CD8-positive, alpha-beta memory T cell (primary cell): ENCODE data around the gene CCNL1. TPM values are rescaled to one million over a fixed set of nuclear protein-coding genes. Genes with fewer than 3 reads are reported as not detected.
"Not testable (repeated sequence)": the region's sequence is repeated elsewhere in the genome, so short reads cannot be mapped to it uniquely, and the experiment has no call there.

Experiments used
- CTCF ChIA-PET: fragments of 350-600 bp; sonication (Branson Sonifier 250); formaldehyde crosslinking; loops from one replicate; lab custom pipeline; 2021; ENCODE audit warnings: antibody characterized with exemption; lab: Charles Lee
- POLR2A ChIA-PET: fragments of 350-600 bp; sonication (Branson Sonifier 250); formaldehyde crosslinking; loops from one replicate; lab custom pipeline; 2021; ENCODE audit warnings: antibody characterized with exemption; lab: Charles Lee
- DNase-seq, 5 donors: peaks; one replicate each; pipeline versions ENCODE4 v3.0.0 to v3.0.0-alpha.2; 2020 to 2022; ENCODE audit warnings: mixed read lengths in 1 of 5
- H3K27ac ChIP-seq: one replicate; pipeline ENCODE4 v1.7.0; 2013; ENCODE audit warnings: low read depth, mild to moderate bottlenecking, low read length, moderate library complexity
- H3K27me3 ChIP-seq: 2 replicates; pipeline ENCODE4 v1.7.0; 2013; ENCODE audit warnings: low read length, mild to moderate bottlenecking; ENCODE audit not compliant: insufficient read depth, poor library complexity, severe bottlenecking
- H3K36me3 ChIP-seq: 2 replicates; pipeline ENCODE4 v1.7.0; 2013; ENCODE audit warnings: mild to moderate bottlenecking, low read length, moderate library complexity; ENCODE audit not compliant: insufficient read depth
- H3K4me1 ChIP-seq: 2 replicates; pipeline ENCODE4 v1.7.0; 2013; ENCODE audit warnings: mild to moderate bottlenecking, low read length, moderate library complexity; ENCODE audit not compliant: insufficient read depth
- H3K4me3 ChIP-seq: 2 replicates; pipeline ENCODE4 v1.7.0; 2013; ENCODE audit warnings: mild to moderate bottlenecking, low read length
- H3K9me3 ChIP-seq: 2 replicates; pipeline ENCODE4 v1.7.0; 2013; ENCODE audit warnings: mild to moderate bottlenecking, low read length
- H3K27ac Mint-ChIP-seq, 8 donors: one replicate each; pipeline ENCODE4 v1.8.0; 2020 to 2021; ENCODE audit warnings: mixed read lengths in 8 of 8, mild to moderate bottlenecking in 6 of 8, inconsistent platforms in 3 of 8, moderate library complexity in 3 of 8
- H3K27me3 Mint-ChIP-seq, 2 donors: one replicate each; pipeline ENCODE4 v1.8.0; 2020 to 2021; ENCODE audit warnings: mixed read lengths in 2 of 2, mild to moderate bottlenecking in 1 of 2, moderate library complexity in 1 of 2
- H3K36me3 Mint-ChIP-seq, 3 donors: one replicate each; pipeline ENCODE4 v1.8.0; 2020 to 2021; ENCODE audit warnings: mixed read lengths in 3 of 3, inconsistent platforms in 1 of 3, mild to moderate bottlenecking in 1 of 3
- H3K4me1 Mint-ChIP-seq, 3 donors: one replicate each; pipeline ENCODE4 v1.8.0; 2020 to 2021; ENCODE audit warnings: mixed read lengths in 3 of 3, inconsistent platforms in 1 of 3, mild to moderate bottlenecking in 1 of 3
- H3K4me3 Mint-ChIP-seq, 7 donors: one replicate each; pipeline ENCODE4 v1.8.0; 2020 to 2021; ENCODE audit warnings: mixed read lengths in 7 of 7, mild to moderate bottlenecking in 6 of 7, moderate library complexity in 4 of 7, inconsistent platforms in 2 of 7
- H3K9me3 Mint-ChIP-seq, 5 donors: one replicate each; pipeline ENCODE4 v1.8.0; 2020 to 2022; ENCODE audit warnings: mixed read lengths in 5 of 5, mild to moderate bottlenecking in 3 of 5, moderate library complexity in 2 of 5, inconsistent platforms in 1 of 5
- polyA plus RNA-seq: library from polyadenylated mRNA; unstranded; fragments of 300-500 nt; fragmentation: Illumina TruSeq; gene quantifications from one replicate; pipeline ENCODE4 v1.2.3, GENCODE V29; 2021
- total RNA-seq, 2 experiments: library from RNA; stranded (reverse); gene quantifications; one replicate each; pipeline ENCODE4 v1.2.3, GENCODE V29; 2021

Gene CCNL1
- total and polyA plus RNA-seq, 3 experiments from 2014 or later: 62.1 to 126 (median 125) TPM

GRCh38 chr3:157176934-157177333 is 17.0 kb upstream of the CCNL1 start:
- POLR2A ChIA-PET: interaction anchor here (1.2 to 4.8 kb wide), 2 partner anchors 17 to 693 kb away, joined by 3 to 284 read pairs; partner anchors contain the start of gene CCNL1
- peaks cover 0 to 2% (median 0%) of the 10 kb centered on the region in 5 donors for H3K9me3 Mint-ChIP-seq
- CTCF ChIA-PET: interaction anchor here (2.6 to 4.3 kb wide), 2 partner anchors 17 to 25 kb away, joined by 9 to 54 read pairs; partner anchors contain the start of gene CCNL1
- H3K4me1 Mint-ChIP-seq: peaks cover 33 to 51% (median 47%) of the 10 kb centered on the region in 3 donors
- H3K36me3 Mint-ChIP-seq: peaks cover 2 to 29% (median 12%) of the 10 kb centered on the region in 3 donors
- Histone ChIP-seq H3K27me3 (no peaks in the 10 kb centered on the region), H3K4me3 (no peak overlapping the region), H3K27ac (no peak overlapping the region), H3K4me1 (peaks cover 25% of the 10 kb centered on the region), H3K9me3 (no peaks in the 10 kb centered on the region), H3K36me3 (no peaks in the 10 kb centered on the region)
- peak overlapping the region in 7 of 8 donors; percentile 29 to 97 (median 79) for H3K27ac Mint-ChIP-seq
- peaks cover 3 to 4% of the 10 kb centered on the region in 2 donors for H3K27me3 Mint-ChIP-seq
- H3K4me3 Mint-ChIP-seq: peak overlapping the region in 4 of 7 donors; percentile 42 to 56 (median 51)
- no peak for DNase-seq

DNA sequence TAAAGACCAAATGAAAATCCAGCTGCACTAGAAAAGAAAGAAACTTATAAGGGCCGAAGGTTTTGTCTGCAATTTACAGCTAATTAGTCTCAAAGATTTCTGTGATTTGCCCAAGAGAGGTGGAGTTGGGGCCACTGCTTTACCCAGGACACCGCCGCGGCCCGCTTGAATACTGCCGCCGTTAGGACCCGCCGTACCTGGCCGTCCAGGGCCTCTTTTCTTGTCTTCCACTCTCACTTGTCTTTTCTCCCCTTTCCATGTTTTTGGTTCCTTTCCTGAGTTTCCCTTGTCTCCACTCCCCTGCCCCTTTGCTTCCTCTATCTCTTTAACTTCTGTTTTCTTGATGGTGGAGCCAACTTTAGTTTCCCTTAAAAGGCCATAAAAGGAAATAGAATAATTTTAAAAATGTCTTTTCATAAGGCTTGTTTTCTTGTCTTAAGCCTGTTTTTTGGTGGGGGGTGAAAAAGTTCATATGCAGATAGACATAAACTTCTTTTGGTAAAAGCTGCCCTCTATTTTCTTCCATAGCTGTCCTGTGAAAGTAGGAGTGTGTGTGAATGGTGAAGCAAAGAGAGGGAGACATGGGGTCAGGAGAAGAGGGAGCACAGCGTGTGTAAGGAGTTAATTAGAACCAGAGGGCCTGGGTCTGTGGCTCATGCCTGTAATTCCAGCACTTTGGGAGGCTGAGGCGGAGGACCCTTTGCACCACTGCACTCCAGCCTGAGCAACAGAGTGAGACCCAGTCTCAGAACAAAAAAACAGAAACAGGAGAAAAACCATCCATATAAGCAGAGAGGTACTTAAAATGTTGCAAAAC is 16.0 kb upstream of the CCNL1 start:
- CTCF ChIA-PET: interaction anchor here (0.9 to 4.3 kb wide), 15 partner anchors 13 to 1370 kb away, joined by 3 to 54 read pairs (median 5); partner anchors contain the start of genes C3orf33, CCNL1 and SSR3
- DNase-seq: no peak
- no peaks in the 10 kb centered on the region for H3K36me3 ChIP-seq

GRCh38 chr3:157174649-157175498 is 14.9 kb upstream of the CCNL1 start:
- H3K36me3 ChIP-seq: no peaks in the 10 kb centered on the region
- peak overlapping the region; percentile 96 to 100 (median 98) for H3K27ac Mint-ChIP-seq
- H3K27me3 Mint-ChIP-seq: peaks cover 3 to 5% of the 10 kb centered on the region in 2 donors
- peak overlapping the region; percentile 91 to 96 (median 95) for H3K4me3 Mint-ChIP-seq
- H3K9me3 Mint-ChIP-seq: peaks cover 0 to 2% (median 0%) of the 10 kb centered on the region in 5 donors
- H3K36me3 Mint-ChIP-seq: peaks cover 2 to 25% (median 7%) of the 10 kb centered on the region in 3 donors
- peaks cover 30 to 44% (median 39%) of the 10 kb centered on the region in 3 donors for H3K4me1 Mint-ChIP-seq
- H3K27ac ChIP-seq: peak overlapping the region; percentile 98
- ChIA-PET CTCF (interaction anchor here (0.9 to 4.3 kb wide), 16 partner anchors 12 to 1369 kb away, joined by 3 to 54 read pairs (median 4); partner anchors contain the start of genes C3orf33, CCNL1 and SSR3), POLR2A (interaction anchor here (0.8 to 4.8 kb wide), 12 partner anchors 11 to 691 kb away, joined by 3 to 284 read pairs (median 7); partner anchors contain the start of genes CCNL1, SSR3 and TIPARP)
- peak; percentile 97 to 99 (median 98) for DNase-seq
- peak overlapping the region; percentile 87 for H3K4me3 ChIP-seq
- no peaks in the 10 kb centered on the region for H3K9me3 ChIP-seq
- no peaks in the 10 kb centered on the region for H3K27me3 ChIP-seq
- peaks cover 25% of the 10 kb centered on the region for H3K4me1 ChIP-seq

More for the DNA sequence above, 16.0 kb upstream of the CCNL1 start:
- Mint-ChIP-seq H3K9me3 (peaks cover 0 to 2% (median 0%) of the 10 kb centered on the region in 5 donors), H3K4me3 (peak overlapping the region; percentile 91 to 96 (median 95)), H3K27me3 (peaks cover 3 to 5% of the 10 kb centered on the region in 2 donors), H3K36me3 (peaks cover 2 to 27% (median 12%) of the 10 kb centered on the region in 3 donors), H3K27ac (peak overlapping the region; percentile 96 to 100 (median 98)), H3K4me1 (peaks cover 33 to 51% (median 47%) of the 10 kb centered on the region in 3 donors)
- Histone ChIP-seq H3K4me3 (peak overlapping the region; percentile 87), H3K4me1 (peaks cover 25% of the 10 kb centered on the region), H3K9me3 (no peaks in the 10 kb centered on the region), H3K27me3 (no peaks in the 10 kb centered on the region), H3K27ac (peak overlapping the region; percentile 98)
- POLR2A ChIA-PET: interaction anchor here (0.8 to 4.8 kb wide), 11 partner anchors 12 to 692 kb away, joined by 3 to 284 read pairs (median 7); partner anchors contain the start of genes CCNL1, SSR3 and TIPARP

- peaks cover 0 to 21% (median 3%) of the 10 kb centered on the region in 3 donors for H3K36me3 Mint-ChIP-seq
- Histone ChIP-seq H3K27ac (peak overlapping the region; percentile 98), H3K27me3 (no peaks in the 10 kb centered on the region), H3K4me1 (peaks cover 25% of the 10 kb centered on the region), H3K9me3 (no peaks in the 10 kb centered on the region), H3K36me3 (no peaks in the 10 kb centered on the region), H3K4me3 (peak overlapping the region; percentile 81)
- peak in 2 of 5 donors; percentile 8 to 51 for DNase-seq
- peaks cover 0 to 2% (median 0%) of the 10 kb centered on the region in 5 donors for H3K9me3 Mint-ChIP-seq
- CTCF ChIA-PET: interaction anchor here (1.1 to 4.3 kb wide), 7 partner anchors 11 to 619 kb away, joined by 3 to 54 read pairs (median 5); partner anchors contain the start of genes CCNL1 and SSR3
- POLR2A ChIA-PET: interaction anchor here (0.8 to 4.8 kb wide), 8 partner anchors 10 to 620 kb away, joined by 3 to 284 read pairs (median 14); partner anchors contain the start of genes CCNL1 and SSR3
- H3K27ac Mint-ChIP-seq: peak overlapping the region; percentile 96 to 100 (median 98)
- H3K4me1 Mint-ChIP-seq: peaks cover 29 to 40% (median 36%) of the 10 kb centered on the region in 3 donors
- H3K4me3 Mint-ChIP-seq: peak overlapping the region; percentile 91 to 96 (median 95)
- peaks cover 3 to 5% of the 10 kb centered on the region in 2 donors for H3K27me3 Mint-ChIP-seq
Observed at GRCh38 chr3:157174290-157174648, 14.3 kb upstream of the CCNL1 start.

DNA sequence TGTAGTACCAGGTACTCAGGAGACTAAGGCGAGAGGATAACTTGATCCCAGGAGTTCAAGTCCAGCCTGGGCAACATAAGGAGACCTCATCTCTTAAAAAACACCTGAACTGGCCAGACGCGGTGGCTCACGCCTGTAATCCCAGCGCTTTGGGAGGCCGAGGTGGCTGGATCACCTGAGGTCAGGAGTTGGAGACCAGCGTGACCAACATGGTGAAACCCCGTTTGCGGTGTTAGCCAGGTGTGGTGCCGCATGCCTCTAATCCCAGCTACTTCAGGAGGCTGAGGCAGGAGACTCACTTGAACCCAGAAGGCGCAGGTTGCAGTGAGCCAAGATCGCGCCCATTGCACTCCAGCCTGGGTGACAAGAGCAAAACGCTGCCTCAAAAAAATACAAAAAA is 13.4 kb upstream of the CCNL1 start:
- H3K9me3 Mint-ChIP-seq, H3K4me3 ChIP-seq, H3K27ac ChIP-seq, H3K27me3 Mint-ChIP-seq, H3K36me3 ChIP-seq, DNase-seq, H3K9me3 ChIP-seq, H3K27me3 ChIP-seq: not testable (repeated sequence)
- H3K36me3 Mint-ChIP-seq: peaks cover 0 to 21% (median 3%) of the 10 kb centered on the region in 3 donors
- peaks cover 29 to 40% (median 36%) of the 10 kb centered on the region in 3 donors for H3K4me1 Mint-ChIP-seq
- peaks cover 25% of the 10 kb centered on the region for H3K4me1 ChIP-seq
- peak overlapping the region in 3 of 7 donors; percentile 12 to 75 (median 63) for H3K4me3 Mint-ChIP-seq
- CTCF ChIA-PET: interaction anchor here (2.5 to 4.3 kb wide), 3 partner anchors 13 to 618 kb away, joined by 9 to 54 read pairs (median 12); partner anchors contain the start of genes CCNL1 and SSR3
- H3K27ac Mint-ChIP-seq: peak overlapping the region in 1 of 8 donors; percentile 87
- POLR2A ChIA-PET: interaction anchor here (2.2 to 4.8 kb wide), 3 partner anchors 9 to 17 kb away, joined by 18 to 284 read pairs (median 24); partner anchors contain the start of gene CCNL1

DNA sequence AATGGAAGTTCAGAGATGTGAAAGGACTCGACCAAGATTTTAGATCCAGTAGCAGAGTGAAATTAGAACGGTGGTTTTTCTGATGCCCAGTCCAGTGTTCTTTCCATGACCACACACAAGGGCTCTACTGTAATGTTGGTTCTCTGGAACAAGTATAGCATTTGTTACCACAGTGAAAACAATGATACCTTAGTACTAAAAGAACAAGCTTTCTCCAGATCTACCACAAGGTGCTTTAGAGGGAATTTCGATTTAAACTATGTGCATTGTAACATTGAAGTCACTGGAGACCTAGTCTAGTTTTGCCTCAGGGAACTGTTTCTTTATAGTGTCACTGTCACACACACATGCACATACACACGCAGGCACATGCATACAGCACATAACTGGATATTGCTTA is 12.8 kb upstream of the CCNL1 start:
- peak overlapping the region in 3 of 7 donors; percentile 20 to 75 (median 63) for H3K4me3 Mint-ChIP-seq
- no peak overlapping the region for H3K27ac ChIP-seq
- no peaks in the 10 kb centered on the region for H3K36me3 ChIP-seq
- H3K9me3 ChIP-seq: no peaks in the 10 kb centered on the region
- H3K4me1 Mint-ChIP-seq: peaks cover 27 to 37% (median 32%) of the 10 kb centered on the region in 3 donors
- ChIA-PET POLR2A (interaction anchor here (2.2 kb wide), 1 partner anchor 12 kb away, joined by 17 read pairs; the partner anchor contains the start of gene CCNL1), CTCF (interaction anchor here (4.3 kb wide), 1 partner anchor 13 kb away, joined by 54 read pairs; the partner anchor contains the start of gene CCNL1)
- H3K4me1 ChIP-seq: peaks cover 25% of the 10 kb centered on the region
- peaks cover 0 to 17% (median 3%) of the 10 kb centered on the region in 3 donors for H3K36me3 Mint-ChIP-seq
- peaks cover 0 to 2% (median 0%) of the 10 kb centered on the region in 5 donors for H3K9me3 Mint-ChIP-seq
- peak overlapping the region in 4 of 8 donors; percentile 1 to 87 (median 30) for H3K27ac Mint-ChIP-seq
- no peak overlapping the region for H3K4me3 ChIP-seq
- peaks cover 3 to 7% of the 10 kb centered on the region in 2 donors for H3K27me3 Mint-ChIP-seq
- no peaks in the 10 kb centered on the region for H3K27me3 ChIP-seq
- DNase-seq: no peak
